T47D (cell line): ENCODE measurements around the gene PDZD8.
A peak's percentile ranks its signal among the peaks of the same experiment; 100 is the strongest.

Experiments used
- DNase-seq, 2 experiments: peaks; one replicate each; pipeline versions ENCODE4 v3.0.0 to v3.0.0-alpha.2; 2011 to 2012; ENCODE audit warnings: low read depth in 1 of 2, low spot score in 1 of 2
- JUND ChIP-seq: IDR thresholded peaks from 2 replicates; pipeline ENCODE4 v1.6.1; 2012; ENCODE audit warnings: low read depth
- in situ Hi-C: cut with HindIII; loops from 2 replicates; pipeline ENCODE4 v1.10.0; 2016; ENCODE audit warnings: low sequenced_read_pairs, low pct_unique_long_range_greater_than_20kb

PDZD8 gene

GRCh38 chr10:117409549-117410305 lies 34.5 kb upstream of the PDZD8 start:
- TF ChIP-seq JUND: no peak
- no peak for DNase-seq
- in situ Hi-C loops: no loop called here

GRCh38 chr10:117408436-117409384 lies 33.5 kb upstream of the PDZD8 start:
- no peak for DNase-seq
- TF ChIP-seq JUND: no peak
- in situ Hi-C loops: no loop called here

- in situ Hi-C loops: no loop called here
- no peak for TF ChIP-seq JUND
- no peak for DNase-seq
These were observed 30.5 kb upstream of the PDZD8 start for GRCh38 chr10:117405730-117406129.

GRCh38 chr10:117400329-117400728 lies 25.1 kb upstream of the PDZD8 start:
- in situ Hi-C loops: no loop called here
- TF ChIP-seq JUND: no peak
- no peak for DNase-seq

- in situ Hi-C loops: no loop called here
- DNase-seq: no peak
- no peak for TF ChIP-seq JUND
These were observed 24.3 kb upstream of the PDZD8 start for GRCh38 chr10:117399341-117400196.

- in situ Hi-C loops: no loop called here
- DNase-seq: no peak
- TF ChIP-seq JUND: no peak
These were observed 22.8 kb upstream of the PDZD8 start for GRCh38 chr10:117398029-117398428.

GRCh38 chr10:117391436-117392205 lies 16.4 kb upstream of the PDZD8 start:
- peak in 1 of 2 experiments; percentile 54 for DNase-seq
- in situ Hi-C loops: no loop called here
- TF ChIP-seq JUND: no peak

- no peak for TF ChIP-seq JUND
- no peak for DNase-seq
- in situ Hi-C loops: no loop called here
These were observed 15.2 kb upstream of the PDZD8 start for GRCh38 chr10:117390420-117390819.

GRCh38 chr10:117386805-117387204 lies 11.6 kb upstream of the PDZD8 start:
- no peak for TF ChIP-seq JUND
- in situ Hi-C loops: no loop called here
- DNase-seq: no peak

GRCh38 chr10:117382861-117383260 lies 7.6 kb upstream of the PDZD8 start:
- DNase-seq: no peak
- in situ Hi-C loops: no loop called here
- no peak for TF ChIP-seq JUND

GRCh38 chr10:117374506-117375359 lies 507 bp downstream of the PDZD8 start:
- in situ Hi-C loops: no loop called here
- DNase-seq: no peak
- TF ChIP-seq JUND: no peak
